Skin of body (tissue), 2 donors: ENCODE results near the gene NDRG2. TPM values are rescaled to one million over a fixed set of nuclear protein-coding genes. Genes with fewer than 3 reads are reported as not detected.
"Not testable (repeated sequence)": the region's sequence is repeated elsewhere in the genome, so short reads cannot be mapped to it uniquely, and the experiment has no call there.

ENCODE experiments used
- DNase-seq: peaks from one replicate; lab custom pipeline; 2025; lab: John Stamatoyannopoulos, UW
- total RNA-seq: library from RNA; depleted of rRNA; stranded (reverse); fragments of >200 nt; gene quantifications from one replicate; pipeline ENCODE4 v1.2.3, GENCODE V29; 2014

NDRG2 gene
- total RNA-seq, 1 donor from 2014 or later = 113 TPM

DNA sequence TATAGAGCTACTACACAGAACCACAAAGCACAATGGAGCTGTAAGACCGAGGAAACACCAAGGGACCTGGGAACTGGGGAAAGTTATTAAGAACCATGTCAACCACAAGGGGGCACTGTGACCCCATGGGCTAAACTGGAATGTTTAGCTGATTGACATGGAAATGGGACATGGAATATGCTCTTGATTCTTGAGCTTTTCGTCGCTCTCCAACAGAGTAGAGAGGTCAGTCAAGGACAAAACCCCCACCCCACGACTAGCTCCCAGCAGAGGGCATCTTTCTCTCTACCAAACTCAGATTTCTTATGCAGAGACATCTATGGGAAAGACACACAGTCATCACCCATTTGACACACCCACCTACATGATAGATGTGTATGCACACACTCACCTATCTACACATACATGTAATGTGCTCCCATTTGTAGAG is 10.1 kb downstream of the NDRG2 start:
- peak; percentile 85 for DNase-seq

DNA sequence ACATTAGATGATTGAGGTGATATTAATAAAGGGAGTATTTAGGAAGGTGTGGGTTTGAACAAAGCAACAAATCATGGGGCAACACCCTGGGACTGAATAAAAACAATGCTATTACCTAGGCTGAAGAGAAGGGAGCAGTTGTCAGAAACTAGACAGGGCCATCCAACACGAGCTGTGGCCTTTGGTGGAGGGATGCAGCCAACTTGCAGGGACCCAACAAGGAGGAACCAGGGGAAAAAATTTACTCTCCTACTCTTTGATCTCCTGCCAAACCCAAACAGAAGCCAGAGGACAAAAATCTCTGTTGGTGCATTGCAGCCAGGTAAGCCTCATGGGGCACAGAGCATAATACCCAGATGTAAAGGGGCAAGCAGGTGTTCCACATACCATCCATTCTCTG is 13.7 kb downstream of the NDRG2 start:
- DNase-seq = no peak

DNA sequence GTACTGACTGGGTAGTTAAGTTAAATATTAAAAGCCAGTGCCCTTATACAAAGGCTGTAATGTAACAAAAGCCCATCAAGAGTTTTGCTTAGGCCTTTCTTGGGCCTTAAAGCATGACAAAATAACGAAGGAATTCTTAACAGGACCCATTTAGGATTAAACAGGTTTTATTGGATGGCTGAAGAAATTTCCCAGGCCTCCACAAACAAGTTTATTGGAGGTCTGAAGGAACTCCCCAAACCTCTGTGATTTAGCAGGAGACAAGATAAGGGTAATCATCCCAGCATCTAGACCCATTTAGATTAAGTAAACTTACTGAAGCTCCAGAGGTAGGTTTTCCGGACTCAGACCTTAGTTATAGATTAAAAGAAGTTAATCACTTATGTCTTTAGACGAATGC is 15.1 kb downstream of the NDRG2 start:
- not testable (repeated sequence) for DNase-seq

DNA sequence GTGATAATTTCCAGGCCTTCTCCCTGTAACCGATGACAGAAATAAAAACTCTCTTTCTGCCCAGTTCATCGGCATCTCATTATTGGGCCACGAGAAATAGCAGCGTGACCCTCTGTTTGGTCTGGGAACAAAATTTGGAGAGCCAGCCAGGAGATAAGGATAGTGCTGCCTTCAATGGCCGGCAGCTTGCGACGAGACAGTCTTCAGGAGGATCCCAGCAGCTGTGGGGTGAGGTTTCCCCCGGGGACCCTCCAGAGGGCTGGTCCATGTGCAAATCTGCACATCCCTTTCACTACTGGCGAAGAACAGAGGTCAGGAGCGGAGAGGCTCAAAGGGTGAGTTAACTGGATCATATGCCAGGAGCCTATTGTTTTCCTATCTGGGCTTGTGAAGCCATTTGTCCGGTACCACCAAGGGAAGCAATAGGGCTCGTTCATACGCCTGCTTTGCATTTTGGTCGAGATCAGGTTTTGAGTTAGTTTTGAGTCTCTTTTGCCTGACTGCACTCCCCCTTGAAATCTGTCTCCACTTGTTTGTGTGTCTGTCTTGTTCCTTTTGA is 21.0 kb downstream of the NDRG2 start:
- DNase-seq = no peak

DNA sequence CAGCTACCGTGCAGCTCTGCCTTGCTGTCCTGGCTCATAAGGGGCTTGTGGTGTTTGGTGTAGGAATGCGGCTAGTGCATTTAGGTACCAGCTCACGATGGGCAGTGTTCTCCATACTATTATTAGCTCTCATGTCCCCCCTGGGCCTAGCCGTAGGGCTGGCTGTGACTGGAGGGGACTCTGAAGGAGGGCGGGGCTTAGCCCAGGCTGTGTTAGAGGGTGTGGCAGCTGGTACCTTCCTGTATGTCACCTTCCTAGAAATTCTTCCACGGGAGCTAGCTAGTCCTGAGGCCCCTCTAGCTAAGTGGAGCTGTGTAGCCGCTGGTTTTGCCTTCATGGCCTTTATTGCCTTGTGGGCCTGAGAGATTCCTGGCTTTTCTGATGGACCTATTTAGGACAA is 23.6 kb downstream of the NDRG2 start:
- no peak for DNase-seq

DNA sequence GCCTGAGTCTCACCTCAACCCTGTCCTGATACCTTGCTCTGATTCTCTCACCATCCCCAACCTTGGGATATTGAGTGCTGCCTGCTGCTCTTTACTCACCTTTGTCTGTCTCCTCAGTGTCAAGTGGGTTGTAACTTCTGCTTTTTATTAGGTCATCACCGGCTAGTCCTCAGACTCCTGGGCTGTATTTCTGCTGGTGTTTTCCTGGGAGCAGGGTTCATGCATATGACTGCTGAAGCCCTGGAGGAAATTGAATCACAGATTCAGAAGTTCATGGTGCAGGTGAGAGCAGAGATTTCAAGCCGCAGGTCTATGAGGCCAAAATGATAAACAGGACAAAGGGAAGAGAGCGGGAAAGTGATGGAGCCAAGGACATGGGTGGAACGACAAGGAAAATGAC is 25.3 kb downstream of the NDRG2 start:
- DNase-seq = no peak

DNA sequence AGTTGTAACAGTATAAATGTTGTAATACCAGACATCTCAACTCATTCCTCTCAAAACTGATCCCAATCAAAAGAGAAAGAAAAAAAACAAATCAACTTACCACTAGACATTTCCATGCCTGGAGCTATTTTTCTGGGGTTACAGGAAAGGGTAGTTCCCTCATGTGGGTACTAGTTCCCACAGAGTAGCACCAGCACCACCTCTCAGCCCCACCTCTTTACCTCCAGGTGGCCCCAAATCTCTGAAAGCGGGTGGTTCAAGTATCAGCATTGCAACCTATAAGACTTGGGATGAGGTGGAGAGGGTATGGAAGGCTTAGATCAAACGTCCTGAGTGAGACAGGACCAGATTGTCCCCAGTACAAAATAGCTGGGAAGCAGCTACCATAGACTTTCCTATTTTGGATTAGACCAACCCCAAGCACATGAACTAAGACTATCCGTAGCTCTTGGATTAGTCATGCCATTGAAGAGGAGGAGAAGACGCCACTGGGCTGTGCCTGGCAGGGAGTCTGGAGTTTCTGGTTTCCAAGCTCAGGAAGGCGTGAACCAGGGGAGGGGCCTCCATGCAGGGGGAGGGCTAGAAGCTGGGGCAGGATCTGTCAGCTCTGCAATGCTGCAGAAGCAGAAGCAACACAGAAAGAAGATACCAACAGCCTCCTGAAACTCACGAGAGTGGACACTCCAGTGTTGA is 26.0 kb downstream of the NDRG2 start, which contains the start of gene SLC39A2:
Gene SLC39A2 (plus strand): TSS at position 620 of the 693 bp plus-strand sequence. CDS start 154 bp downstream, outside the sequence.
- no peak for DNase-seq

DNA sequence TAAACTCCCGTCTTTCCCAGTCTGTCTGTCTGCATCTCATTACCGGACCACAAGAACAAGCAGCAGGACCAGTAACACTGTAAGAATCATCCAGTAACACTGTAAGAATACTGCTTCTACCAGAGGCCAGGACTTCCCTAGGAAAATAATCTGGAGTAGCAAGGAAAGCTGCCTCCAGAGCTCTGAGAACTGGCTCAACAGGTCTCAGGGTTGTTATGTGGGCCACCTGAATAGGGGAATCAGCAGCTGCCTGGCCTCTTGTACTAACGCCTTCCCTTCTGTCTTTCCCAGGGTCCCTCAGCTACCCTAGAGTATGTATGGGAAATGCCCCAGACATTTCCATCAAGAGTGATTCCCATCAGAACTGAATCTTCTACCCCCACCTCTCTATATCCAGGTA is 26.7 kb downstream of the NDRG2 start:
- no peak for DNase-seq

DNA sequence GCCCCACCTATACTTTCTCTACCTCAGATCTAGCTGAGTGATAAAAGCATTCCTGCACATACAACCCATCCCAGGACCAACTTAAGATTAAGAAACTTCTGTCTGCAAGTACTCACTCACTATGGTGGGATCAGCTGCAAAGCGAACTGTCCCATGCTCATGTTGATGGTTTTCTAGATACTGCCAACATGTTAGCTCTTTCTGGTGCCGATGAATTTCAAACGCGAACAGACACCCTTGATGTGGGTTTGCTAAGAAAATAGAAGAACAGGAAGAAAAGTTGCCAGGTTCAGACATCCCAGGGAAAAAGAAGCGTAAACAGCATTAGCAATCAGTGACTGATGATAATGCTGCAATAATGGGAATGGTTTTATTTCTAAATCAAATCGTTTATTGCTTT is 27.3 kb downstream of the NDRG2 start:
- DNase-seq = no peak

DNA sequence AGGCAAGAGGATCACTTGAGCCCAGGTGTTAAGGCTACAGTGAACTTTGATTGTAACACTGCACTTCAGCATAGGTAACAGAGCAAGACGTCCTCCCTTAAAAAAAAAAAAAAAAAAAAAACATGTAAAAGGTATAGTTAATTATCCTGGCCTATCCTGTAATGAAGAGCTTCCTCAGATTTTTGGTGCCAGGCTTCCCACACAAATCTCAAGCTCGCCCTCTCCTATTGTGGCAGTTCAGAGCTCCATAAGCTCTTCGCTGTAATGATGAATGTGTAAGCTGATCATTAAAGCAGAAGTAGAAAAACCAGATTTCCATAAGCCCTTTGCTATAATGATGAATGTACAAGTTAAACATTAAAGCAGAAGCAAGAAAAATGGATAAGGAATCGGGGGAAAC is 27.7 kb downstream of the NDRG2 start:
- DNase-seq = no peak

DNA sequence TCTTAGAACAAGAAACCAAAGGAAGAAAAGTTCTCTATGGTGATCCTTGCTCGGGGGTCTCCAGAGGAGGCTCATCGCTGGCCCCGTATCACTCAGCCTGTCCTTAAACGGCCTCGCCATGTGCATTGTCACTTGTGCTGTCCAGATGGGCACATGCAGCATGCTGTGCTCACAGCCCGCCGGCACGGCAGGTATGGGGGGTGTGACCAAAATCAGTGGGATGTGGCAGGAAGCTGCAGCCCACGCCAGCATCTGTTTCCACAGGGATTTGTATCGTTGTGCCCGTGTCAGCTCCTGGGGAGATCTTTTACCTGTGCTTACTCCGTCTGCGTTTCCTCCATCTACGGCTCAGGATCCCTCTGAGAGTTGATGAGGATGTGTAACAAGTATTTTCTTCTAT is 28.3 kb downstream of the NDRG2 start:
- DNase-seq = no peak

DNA sequence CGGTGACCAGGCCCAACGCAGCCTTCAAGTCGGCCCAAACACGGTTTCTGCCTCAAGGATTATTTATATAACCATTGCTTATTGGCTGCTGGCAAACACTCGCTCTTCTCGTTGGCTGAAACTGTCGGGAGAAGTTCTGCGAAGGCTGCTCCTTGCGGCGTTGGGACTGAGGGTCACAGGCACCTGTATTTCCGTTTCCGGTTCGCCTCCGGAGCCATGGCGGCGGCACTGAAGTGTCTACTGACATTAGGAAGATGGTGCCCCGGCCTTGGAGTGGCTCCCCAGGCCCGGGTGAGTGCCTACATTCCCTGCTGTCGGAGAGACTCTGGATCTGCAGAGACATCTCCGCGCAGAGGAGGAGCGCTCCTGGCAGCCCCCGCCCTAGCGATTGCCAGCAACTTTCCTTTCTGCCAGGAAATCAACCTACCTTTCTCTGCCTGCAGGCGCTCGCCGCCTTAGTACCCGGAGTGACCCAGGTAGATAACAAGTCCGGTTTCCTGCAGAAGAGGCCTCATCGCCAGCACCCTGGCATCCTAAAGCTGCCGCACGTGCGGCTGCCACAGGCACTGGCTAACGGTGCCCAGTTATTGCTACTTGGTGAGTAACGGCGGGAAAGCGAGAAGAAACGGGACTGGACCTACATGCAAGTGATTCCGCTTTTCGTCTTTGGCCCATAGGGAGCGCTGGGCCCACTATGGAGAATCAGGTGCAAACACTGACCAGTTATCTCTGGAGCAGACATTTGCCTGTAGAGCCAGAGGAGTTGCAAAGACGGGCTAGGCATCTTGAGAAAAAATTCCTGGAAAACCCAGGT is 34.9 kb downstream of the NDRG2 start, which contains the start of gene METTL17:
Gene METTL17 (plus strand): TSS at position 194 of the 814 bp plus-strand sequence. CDS start 23 bp downstream, at position 217.
- peak; percentile 98 for DNase-seq

DNA sequence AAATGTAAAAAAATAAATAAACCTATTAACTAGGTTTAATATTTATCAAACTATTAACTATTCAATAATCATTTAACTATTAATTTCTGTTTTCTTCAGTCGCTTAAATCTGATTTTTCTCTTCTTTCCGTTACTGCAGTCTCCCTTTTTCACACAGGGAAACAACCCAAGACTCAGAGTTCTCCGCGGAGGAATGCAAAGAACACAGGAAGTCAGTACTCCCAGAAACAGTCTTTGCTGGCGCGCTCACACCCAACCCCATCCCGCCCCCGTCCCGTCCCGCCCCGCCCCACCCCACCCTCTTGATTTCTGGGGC is 35.4 kb downstream of the NDRG2 start:
- no peak for DNase-seq

DNA sequence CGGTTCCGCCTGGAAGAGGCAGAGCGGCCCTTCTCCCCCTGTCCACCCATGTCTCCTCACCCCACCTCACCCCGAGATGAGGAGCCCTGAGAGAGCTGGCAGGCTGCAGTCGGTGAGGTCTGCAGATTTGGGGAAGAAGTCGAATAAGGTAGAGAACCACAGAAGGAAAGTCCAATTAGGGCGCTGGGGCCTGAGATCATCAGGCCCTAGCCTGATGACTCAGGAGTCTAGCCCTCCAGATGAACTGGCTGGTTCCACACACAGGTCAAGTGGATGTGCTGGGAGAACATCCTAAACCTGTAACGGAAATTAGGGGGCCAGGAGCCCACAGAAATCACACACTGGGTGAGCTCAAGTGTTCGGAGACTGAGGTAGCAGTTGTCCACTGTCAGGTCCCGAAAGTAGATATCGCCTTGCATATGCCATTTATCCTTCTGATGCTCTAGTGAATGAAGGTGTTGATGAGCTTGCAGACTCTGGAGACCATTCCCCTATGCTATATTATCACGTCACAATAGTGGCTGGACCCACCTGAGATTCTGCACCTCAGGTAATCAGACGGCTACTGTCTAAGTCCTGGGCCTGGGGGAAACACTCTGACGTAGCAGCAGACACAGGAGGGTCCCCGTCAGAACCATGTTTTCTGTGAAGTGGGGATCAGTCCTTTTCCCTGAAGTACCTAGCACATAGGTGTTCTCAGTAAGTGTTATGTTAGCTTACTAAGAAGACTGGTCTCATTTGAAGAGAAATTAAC is 36.0 kb downstream of the NDRG2 start:
- peak; percentile 14 for DNase-seq

DNA sequence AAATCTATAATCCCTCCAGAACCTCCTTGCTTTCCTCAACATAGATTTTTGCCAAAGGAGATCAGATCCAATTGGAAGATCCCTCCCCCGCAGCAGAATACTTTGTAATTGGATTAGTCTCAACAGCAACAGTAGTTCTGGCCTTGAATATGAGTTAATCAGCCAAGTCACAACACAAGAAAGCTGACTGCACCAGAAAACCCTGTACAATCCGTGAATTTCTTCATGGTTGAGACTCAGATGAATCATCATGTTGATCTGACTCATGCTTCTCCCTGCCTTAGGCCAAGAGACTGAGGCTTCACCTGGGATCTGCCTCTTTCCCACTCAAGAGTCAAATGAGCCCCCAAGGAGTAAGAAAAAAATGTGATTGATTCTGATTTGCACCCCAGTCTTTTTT is 38.0 kb downstream of the NDRG2 start:
- no peak for DNase-seq

DNA sequence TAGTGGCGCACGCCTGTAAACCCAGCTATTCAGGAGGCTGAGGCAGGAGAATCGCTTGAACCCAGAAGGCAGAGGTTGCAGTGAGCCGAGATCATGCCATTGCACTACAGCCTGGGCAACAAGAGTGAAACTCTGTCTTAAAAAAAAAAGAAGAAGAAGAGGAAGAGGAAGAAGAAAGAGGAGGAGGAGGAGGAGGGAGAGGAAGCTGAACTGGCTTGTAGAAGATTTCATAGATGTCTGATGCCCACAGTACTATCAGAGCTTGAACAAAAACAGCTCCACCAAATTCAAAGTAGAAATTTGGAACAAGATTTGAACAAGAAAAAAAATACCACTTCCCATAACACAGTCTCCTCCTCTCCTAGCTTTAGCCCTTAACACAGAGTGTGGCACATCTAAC is 39.2 kb downstream of the NDRG2 start:
- not testable (repeated sequence) for DNase-seq

DNA sequence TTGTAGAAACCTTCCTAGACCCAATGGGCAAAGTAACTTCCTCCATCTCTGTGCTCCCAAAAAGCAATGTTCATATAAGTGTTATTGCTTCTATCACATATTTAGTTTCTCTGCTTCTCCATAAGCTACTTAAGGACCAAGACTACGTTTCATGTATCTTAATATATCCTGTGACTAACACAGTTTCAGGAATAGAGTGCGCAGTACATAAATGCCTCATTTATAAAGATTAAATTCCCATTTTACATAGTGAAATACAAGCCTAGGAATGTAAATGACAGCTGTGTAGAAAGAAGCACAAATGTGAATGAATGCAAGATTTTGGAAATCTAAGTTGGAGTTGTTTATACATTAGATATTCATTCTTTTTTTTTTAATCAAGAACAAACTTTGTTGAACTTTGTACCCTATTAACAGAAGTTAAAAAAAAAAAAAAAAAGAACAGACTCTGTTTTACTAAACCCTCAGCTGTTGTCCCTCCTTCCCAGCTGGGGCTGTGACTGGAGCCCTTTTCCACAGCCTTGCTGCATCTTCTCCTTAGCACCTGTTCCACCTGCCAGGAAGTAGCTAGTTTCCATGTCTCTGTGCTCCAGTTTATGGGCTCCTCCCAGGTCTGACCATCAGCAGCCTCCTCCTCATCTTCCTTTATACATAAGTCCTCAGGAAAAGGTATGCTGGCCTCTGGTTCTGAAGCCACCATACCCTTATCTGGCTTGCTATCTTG is 42.1 kb downstream of the NDRG2 start:
- DNase-seq = no peak

DNA sequence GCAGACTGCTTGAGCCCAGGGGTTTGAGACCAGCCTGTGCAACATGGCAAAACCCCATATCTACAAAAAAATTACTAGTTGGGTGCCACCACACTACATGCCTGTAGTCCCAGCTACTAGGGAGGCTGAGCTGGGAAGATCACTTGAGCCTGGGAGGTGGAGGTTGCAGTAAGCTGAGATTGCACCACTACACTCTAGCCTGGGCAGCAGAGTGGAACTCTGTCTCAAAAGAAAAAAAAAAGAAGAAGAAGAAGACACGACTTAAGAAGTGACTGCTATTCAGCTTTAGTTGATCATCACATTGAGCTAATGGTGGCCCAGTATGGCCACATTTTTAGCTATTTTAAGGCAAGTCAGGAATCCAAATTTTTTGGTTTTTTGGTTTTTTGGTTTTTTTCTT is 44.0 kb downstream of the NDRG2 start:
- DNase-seq = no peak

DNA sequence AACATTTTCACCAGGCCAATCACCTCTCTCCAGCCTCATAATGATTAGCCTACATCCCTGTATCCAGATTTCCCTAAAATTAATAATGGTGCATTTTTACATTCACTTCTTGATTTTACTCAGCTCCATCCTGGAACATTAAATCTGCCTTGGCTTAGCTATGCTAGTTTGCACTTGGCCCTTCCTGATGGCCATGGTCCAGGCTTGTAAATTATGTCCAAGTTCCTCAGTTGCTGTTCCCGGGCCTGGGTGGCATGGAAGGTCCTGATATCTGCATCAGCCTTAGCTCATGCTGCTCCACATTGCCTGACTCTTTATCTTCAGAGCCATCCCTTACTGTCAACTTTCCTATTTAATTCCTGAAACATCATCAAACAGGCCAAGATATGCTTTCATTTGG is 46.2 kb downstream of the NDRG2 start:
- no peak for DNase-seq

DNA sequence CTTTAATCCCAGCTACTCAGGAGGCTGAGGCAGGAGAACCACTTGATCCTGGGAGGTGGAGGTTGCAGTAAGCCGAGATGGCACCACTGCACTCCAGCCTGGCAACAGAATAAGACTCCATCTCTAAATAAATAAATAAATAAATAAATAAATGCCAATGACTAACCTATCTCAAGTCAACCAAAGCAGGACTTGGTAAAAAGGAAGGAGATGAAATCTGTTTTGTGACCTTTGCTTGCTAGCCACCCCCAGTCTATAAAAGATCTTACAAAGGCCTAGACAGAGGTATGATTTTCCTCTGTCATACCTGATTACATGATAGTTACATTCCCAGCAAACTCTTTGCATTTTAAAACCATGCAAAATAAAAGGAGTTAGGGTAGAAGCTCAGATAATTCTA is 48.6 kb downstream of the NDRG2 start:
- no peak for DNase-seq

DNA sequence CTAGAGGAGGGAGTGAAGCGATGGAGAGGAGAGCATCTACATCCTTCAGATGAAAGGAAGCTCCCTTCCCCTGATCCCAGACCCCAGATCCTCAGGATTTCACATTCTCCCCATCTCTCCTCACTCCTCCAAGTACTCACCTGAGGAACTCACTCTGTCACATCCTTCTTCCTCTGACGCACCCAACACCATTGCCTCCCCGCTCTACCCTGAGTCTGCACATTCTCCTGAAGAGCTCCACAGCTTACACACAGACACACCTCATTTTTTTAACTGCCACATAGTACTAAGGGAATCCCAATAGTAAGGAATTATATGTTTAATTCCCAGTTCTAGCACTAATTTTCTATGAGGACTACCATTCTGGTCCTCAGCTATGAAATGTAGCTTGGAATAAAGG is 51.4 kb downstream of the NDRG2 start:
- DNase-seq = no peak
